ENCODE results near the gene RAB5A. TPM values are rescaled to one million over a fixed set of nuclear protein-coding genes. Genes with fewer than 3 reads are reported as not detected.
"Not testable (repeated sequence)": the region's sequence is repeated elsewhere in the genome, so short reads cannot be mapped to it uniquely, and the experiment has no call there.

RAB5A gene
- total and polyA plus RNA-seq, 2 experiments from 2014 or later: 78.9 to 94.9 TPM

DNA sequence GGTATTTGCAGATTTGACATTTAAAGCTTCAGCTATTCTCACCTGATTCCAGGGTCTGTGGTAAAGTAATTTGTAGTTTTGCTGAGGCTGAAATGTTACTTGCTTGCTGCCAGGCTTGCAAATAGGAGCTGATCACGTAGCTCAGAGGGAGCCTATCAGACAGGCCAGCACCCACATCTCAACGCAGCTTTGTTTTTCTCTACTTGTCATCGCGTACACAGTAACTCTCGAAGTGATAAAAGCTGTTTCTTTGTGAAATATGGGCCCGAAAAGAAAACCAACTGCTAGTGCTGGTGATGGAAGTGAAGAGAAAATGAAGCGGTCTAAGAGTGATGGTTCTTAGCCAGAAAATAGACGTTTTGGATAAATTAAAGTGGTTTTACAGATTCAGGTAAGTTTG lies 23.4 kb downstream of the RAB5A start:
- H3K27me3 ChIP-seq (replicated peaks; ENCODE audit: insufficient read depth): no peaks in the 10 kb centered on the region
- in situ Hi-C loops (cut with MboI): no loop called here
- WGBS, 2 experiments (ENCODE audit: low coverage in 1 of 2, low lambda C conversion rate in 2 of 2, missing lambda C conversion rate in 2 of 2): 86 to 88% methylated on average over 8 of the region's 8 CpGs

GRCh38 chr3:19972054-19972453 lies 25.2 kb downstream of the RAB5A start:
- peaks cover 17% of the 10 kb centered on the region for H3K4me1 ChIP-seq (ENCODE audit: insufficient read depth)
- TF ChIP-seq EZH2 (IDR thresholded peaks at IDR 0.05; ENCODE audit: insufficient read depth, poor library complexity, severe bottlenecking): no peak
- no peak for TF ChIP-seq EZH2phosphoT487 (IDR thresholded peaks at IDR 0.05; ENCODE audit: insufficient read depth, low read depth)
- H3K27ac ChIP-seq: no peak overlapping the region; the same call in 1 of the 2 replicates
- in situ Hi-C loops (cut with MboI): no loop called here
- peaks cover 98% of the 10 kb centered on the region for H3K79me2 ChIP-seq (ENCODE audit: insufficient read depth)
- H3K4me2 ChIP-seq (ENCODE audit: unreplicated experiment): peak overlapping the region; percentile 5
- WGBS, 2 experiments (ENCODE audit: low coverage in 1 of 2, low lambda C conversion rate in 2 of 2, missing lambda C conversion rate in 2 of 2): 38 to 47% methylated on average over 3 of the region's 3 CpGs
- no peak overlapping the region for H3K9ac ChIP-seq
- H2AFZ ChIP-seq: no peak overlapping the region
- H3K27me3 ChIP-seq (replicated peaks; ENCODE audit: insufficient read depth): no peaks in the 10 kb centered on the region
- no peaks in the 10 kb centered on the region for H3K9me2 ChIP-seq (ENCODE audit: insufficient read depth)
- H4K20me1 ChIP-seq (ENCODE audit: insufficient read depth): peaks cover 27% of the 10 kb centered on the region
- H3K9me3 ChIP-seq (ENCODE audit: low read depth): no peaks in the 10 kb centered on the region
- peak; percentile 46 for DNase-seq
- peaks cover 21% of the 10 kb centered on the region for H3F3A ChIP-seq (ENCODE audit: insufficient read depth)
- peaks cover 35% of the 10 kb centered on the region for H3K36me3 ChIP-seq (ENCODE audit: low read depth)
- no peak overlapping the region for H3K4me3 ChIP-seq

More for the DNA sequence above, 23.4 kb downstream of the RAB5A start:
- no peak overlapping the region for H3K4me2 ChIP-seq (ENCODE audit: unreplicated experiment)
- H3K9me2 ChIP-seq (ENCODE audit: insufficient read depth): no peaks in the 10 kb centered on the region
- no peaks in the 10 kb centered on the region for H3K9me3 ChIP-seq (ENCODE audit: low read depth)
- H3K4me1 ChIP-seq (ENCODE audit: insufficient read depth): peaks cover 17% of the 10 kb centered on the region
- no peak for TF ChIP-seq EZH2 (IDR thresholded peaks at IDR 0.05; ENCODE audit: insufficient read depth, poor library complexity, severe bottlenecking)
- H3K27ac ChIP-seq: no peak overlapping the region
- peaks cover 100% of the 10 kb centered on the region for H3K79me2 ChIP-seq (ENCODE audit: insufficient read depth)
- peaks cover 23% of the 10 kb centered on the region for H3K36me3 ChIP-seq (ENCODE audit: low read depth)
- no peak overlapping the region for H2AFZ ChIP-seq
- no peak for DNase-seq
- H4K20me1 ChIP-seq (ENCODE audit: insufficient read depth): peaks cover 27% of the 10 kb centered on the region
- H3K9ac ChIP-seq: no peak overlapping the region
- H3F3A ChIP-seq (ENCODE audit: insufficient read depth): peaks cover 20% of the 10 kb centered on the region
- H3K4me3 ChIP-seq: no peak overlapping the region

DNA sequence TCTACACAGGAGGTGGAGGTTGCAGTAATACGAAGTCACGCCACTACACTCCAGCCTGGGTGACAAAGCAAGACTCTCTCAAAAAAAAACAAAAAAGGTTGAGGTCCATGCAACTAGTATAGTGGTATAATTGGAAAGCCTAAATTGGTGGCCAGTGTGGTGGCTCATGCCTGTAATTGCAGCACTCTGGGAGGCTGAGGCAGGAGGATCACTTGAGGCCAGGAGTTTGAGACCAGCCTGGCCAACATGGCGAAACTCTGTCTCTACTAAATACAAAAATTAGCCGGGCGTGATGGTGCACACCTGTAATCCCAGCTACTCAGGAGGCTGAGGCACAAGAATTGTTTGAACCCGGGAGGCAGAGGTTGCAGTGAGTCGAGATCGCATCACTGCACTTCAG lies 42.0 kb downstream of the RAB5A start:
- DNase-seq; H3K9me3 ChIP-seq (ENCODE audit: low read depth); in situ Hi-C loops (cut with MboI); H3F3A ChIP-seq (ENCODE audit: insufficient read depth); H3K27me3 ChIP-seq (replicated peaks; ENCODE audit: insufficient read depth); H3K9ac ChIP-seq; H4K20me1 ChIP-seq (ENCODE audit: insufficient read depth); H3K27ac ChIP-seq; H3K4me1 ChIP-seq (ENCODE audit: insufficient read depth); H3K4me2 ChIP-seq (ENCODE audit: unreplicated experiment); H3K4me3 ChIP-seq; H2AFZ ChIP-seq; H3K9me2 ChIP-seq (ENCODE audit: insufficient read depth): not testable (repeated sequence)
- Histone ChIP-seq H3K79me2 (ENCODE audit: insufficient read depth) (peaks cover 15% of the 10 kb centered on the region; the same call in 1 of the 2 replicates), H3K36me3 (ENCODE audit: low read depth) (peaks cover 15% of the 10 kb centered on the region)
- 94 to 98% methylated on average over 8 of the region's 8 CpGs for WGBS, 2 experiments (ENCODE audit: low coverage in 1 of 2, low lambda C conversion rate in 2 of 2, missing lambda C conversion rate in 2 of 2)

GRCh38 chr3:19994796-19995195 lies 47.9 kb downstream of the RAB5A start:
- 90% methylated on average over 2 of the region's 2 CpGs for WGBS, 2 experiments (ENCODE audit: low coverage in 1 of 2, low lambda C conversion rate in 2 of 2, missing lambda C conversion rate in 2 of 2)
- Histone ChIP-seq H3K27ac (no peak overlapping the region), H3K9me3 (ENCODE audit: low read depth) (no peaks in the 10 kb centered on the region), H3K9ac (no peak overlapping the region), H3K9me2 (ENCODE audit: insufficient read depth) (no peaks in the 10 kb centered on the region), H3K79me2 (ENCODE audit: insufficient read depth) (no peaks in the 10 kb centered on the region), H4K20me1 (ENCODE audit: insufficient read depth) (no peaks in the 10 kb centered on the region), H3F3A (ENCODE audit: insufficient read depth) (peaks cover 3% of the 10 kb centered on the region; the same call in 1 of the 2 replicates), H2AFZ (no peak overlapping the region), H3K36me3 (ENCODE audit: low read depth) (no peaks in the 10 kb centered on the region), H3K4me1 (ENCODE audit: insufficient read depth) (no peaks in the 10 kb centered on the region), H3K4me2 (ENCODE audit: unreplicated experiment) (no peak overlapping the region), H3K4me3 (no peak overlapping the region), H3K27me3 (replicated peaks; ENCODE audit: insufficient read depth) (no peaks in the 10 kb centered on the region)
- in situ Hi-C loops (cut with MboI): no loop called here
- TF ChIP-seq EZH2phosphoT487 (IDR thresholded peaks at IDR 0.05; ENCODE audit: insufficient read depth, low read depth): no peak
- no peak for TF ChIP-seq EZH2 (IDR thresholded peaks at IDR 0.05; ENCODE audit: insufficient read depth, poor library complexity, severe bottlenecking)
- peak; percentile 8 for DNase-seq

DNA sequence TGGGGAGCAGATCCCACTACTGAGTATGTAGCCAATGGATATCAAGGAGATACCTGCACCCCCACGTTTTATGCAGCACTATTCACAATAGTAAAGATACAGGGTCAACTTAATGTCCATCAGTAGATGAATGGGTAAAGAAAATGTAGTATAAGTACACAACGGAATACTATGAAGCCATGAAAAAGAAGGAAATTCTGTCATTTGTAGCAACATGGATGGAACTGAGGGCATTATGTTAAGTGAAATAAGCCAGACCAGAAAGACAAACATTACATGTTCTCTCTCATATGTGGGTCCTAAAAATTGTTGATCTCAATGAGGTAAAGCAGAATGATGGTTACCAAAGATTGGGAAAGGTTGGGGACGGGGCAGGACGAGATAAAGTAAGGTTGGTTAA lies 50.6 kb downstream of the RAB5A start:
- H4K20me1 ChIP-seq (ENCODE audit: insufficient read depth): no peaks in the 10 kb centered on the region
- no peak overlapping the region for H3K9ac ChIP-seq
- no peak overlapping the region for H3K4me3 ChIP-seq
- no peaks in the 10 kb centered on the region for H3K9me2 ChIP-seq (ENCODE audit: insufficient read depth)
- H3K4me2 ChIP-seq (ENCODE audit: unreplicated experiment): no peak overlapping the region
- DNase-seq: no peak
- H3K9me3 ChIP-seq (ENCODE audit: low read depth): no peaks in the 10 kb centered on the region
- no peaks in the 10 kb centered on the region for H3K27me3 ChIP-seq (replicated peaks; ENCODE audit: insufficient read depth)
- in situ Hi-C loops (cut with MboI): no loop called here
- no peak overlapping the region for H3K27ac ChIP-seq
- no peaks in the 10 kb centered on the region for H3K4me1 ChIP-seq (ENCODE audit: insufficient read depth)
- H3F3A ChIP-seq (ENCODE audit: insufficient read depth): peaks cover 3% of the 10 kb centered on the region; the same call in 1 of the 2 replicates
- no peaks in the 10 kb centered on the region for H3K79me2 ChIP-seq (ENCODE audit: insufficient read depth)
- TF ChIP-seq EZH2phosphoT487 (IDR thresholded peaks at IDR 0.05; ENCODE audit: insufficient read depth, low read depth) (no peak), EZH2 (IDR thresholded peaks at IDR 0.05; ENCODE audit: insufficient read depth, poor library complexity, severe bottlenecking) (no peak)
- H2AFZ ChIP-seq: no peak overlapping the region
- WGBS, 2 experiments (ENCODE audit: low coverage in 1 of 2, low lambda C conversion rate in 2 of 2, missing lambda C conversion rate in 2 of 2): 85% methylated on average over 4 of the region's 4 CpGs
- no peaks in the 10 kb centered on the region for H3K36me3 ChIP-seq (ENCODE audit: low read depth)
